Vagina (tissue), 2 donors: ENCODE measurements around the gene TVP23B.
"Not testable (repeated sequence)": the region's sequence is repeated elsewhere in the genome, so short reads cannot be mapped to it uniquely, and the experiment has no call there.

Experiments
- CTCF ChIP-seq, 3 experiments: fragments of 450-650 bp in 2 of 3; fragments of 200-600 bp in 1 of 3; sonication (generic) in 1 of 3; IDR thresholded peaks; one replicate each; pipeline ENCODE4 v1.5.1; 2017 to 2019; ENCODE audit warnings: antibody characterized with exemption in 3 of 3, mild to moderate bottlenecking in 2 of 3, moderate library complexity in 2 of 3
- POLR2A ChIP-seq, 2 donors: fragments of 450-650 bp; IDR thresholded peaks; one replicate each; pipeline ENCODE4 v1.6.1; 2017; ENCODE audit warnings: antibody characterized with exemption in 2 of 2, mild to moderate bottlenecking in 2 of 2, moderate library complexity in 2 of 2
- POLR2AphosphoS5 ChIP-seq, 2 donors: sonication (generic); formaldehyde crosslinking; IDR thresholded peaks; one replicate each; pipeline ENCODE4 v1.9.0; 2017; ENCODE audit warnings: antibody characterized with exemption in 2 of 2, mild to moderate bottlenecking in 2 of 2, low read depth in 1 of 2; ENCODE audit not compliant: insufficient read depth in 1 of 2

GRCh38 chr17:18796887-18797286, 15.9 kb downstream of the TVP23B start:
- TF ChIP-seq POLR2AphosphoS5 (IDR thresholded peaks at IDR 0.05; ENCODE audit: insufficient read depth in 1 of 2, low read depth in 1 of 2); CTCF (IDR thresholded peaks at IDR 0.05); POLR2A (IDR thresholded peaks at IDR 0.05): not testable (repeated sequence)
